Amygdala (tissue), 56 donors: ENCODE data around the gene AFF3.

ENCODE experiments used
- DNase-seq, 56 donors: peaks; one replicate each; lab custom pipeline; 2025; lab: John Stamatoyannopoulos, UW

Gene AFF3

DNA sequence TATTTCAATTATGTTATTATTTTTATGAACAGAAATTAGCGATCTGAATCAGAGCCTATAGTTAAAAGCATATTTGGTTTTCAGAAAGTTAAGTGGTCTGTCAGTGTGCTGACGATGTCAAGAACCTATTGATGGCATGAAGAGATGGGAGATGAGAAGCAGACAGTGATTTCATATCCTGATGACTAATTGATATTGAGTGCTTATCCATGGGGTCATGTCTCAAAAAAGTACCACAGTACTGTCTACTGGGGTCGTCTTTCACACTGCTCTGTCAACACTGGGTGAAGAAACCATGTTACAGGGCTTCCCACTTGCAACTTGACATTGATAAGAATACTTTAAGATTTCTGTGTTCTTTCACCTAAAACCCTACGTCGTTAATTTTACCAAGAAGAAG lies 297.1 kb downstream of the AFF3 start:
- no peak for DNase-seq

DNA sequence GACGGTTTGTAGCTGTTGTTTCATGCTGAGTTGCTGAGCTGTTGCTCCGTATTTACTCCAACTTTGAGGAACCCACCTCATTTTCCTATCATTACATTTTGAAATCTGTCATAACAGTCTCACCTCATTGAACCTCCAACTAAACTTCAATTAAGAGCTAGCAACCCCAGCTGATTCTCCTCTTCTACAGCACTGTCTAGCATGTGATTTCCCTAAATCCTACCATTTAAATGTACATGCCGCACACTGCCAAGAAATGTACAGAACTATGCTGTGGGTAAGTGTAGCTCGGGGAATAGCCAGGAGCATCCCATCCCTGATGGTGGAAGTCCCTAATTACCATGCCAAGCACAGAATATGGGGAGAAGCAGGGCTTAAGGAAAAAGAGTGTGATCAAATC lies 299.9 kb downstream of the AFF3 start:
- DNase-seq, result no peak

DNA sequence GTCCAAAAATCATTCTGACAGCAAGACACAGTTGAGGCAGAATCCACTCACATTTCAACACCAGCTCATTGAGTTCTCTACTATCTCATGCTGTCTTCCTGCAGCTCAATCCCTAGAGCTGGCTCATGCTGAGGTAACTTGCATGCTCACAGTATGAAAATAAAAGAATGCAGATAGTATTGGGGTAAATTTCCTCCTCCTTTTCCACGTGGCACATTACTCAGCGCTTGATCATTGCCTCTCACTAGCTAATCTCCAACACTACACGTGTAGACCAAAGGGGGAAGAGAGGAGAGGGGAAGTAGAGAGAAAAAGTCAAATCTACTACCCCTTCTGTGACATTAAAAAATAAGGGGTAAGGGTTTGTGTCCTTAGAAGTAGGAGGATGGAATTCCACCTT lies 300.6 kb downstream of the AFF3 start:
- DNase-seq, result no peak

DNA sequence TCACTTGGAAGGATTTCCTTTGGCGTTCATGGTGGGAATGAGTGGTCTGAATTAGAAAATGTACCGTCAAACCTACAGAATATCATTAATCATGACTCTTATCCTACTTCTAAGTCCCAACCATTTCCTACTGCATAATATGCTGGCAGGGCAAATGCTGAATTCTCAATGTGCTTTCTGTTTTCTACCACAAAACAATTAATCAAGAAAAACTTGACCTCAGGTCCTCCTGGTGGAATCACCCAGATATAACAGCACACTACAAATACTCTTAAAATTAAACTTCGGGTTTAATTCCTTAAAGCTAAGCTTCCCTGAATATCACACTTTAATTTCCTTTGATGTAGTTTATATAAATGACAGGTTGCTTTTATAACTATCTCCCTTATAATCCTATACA lies 301.6 kb downstream of the AFF3 start:
- DNase-seq, result no peak

GRCh38 chr2:99836690-99837605 lies 305.4 kb downstream of the AFF3 start:
- DNase-seq, result no peak

DNA sequence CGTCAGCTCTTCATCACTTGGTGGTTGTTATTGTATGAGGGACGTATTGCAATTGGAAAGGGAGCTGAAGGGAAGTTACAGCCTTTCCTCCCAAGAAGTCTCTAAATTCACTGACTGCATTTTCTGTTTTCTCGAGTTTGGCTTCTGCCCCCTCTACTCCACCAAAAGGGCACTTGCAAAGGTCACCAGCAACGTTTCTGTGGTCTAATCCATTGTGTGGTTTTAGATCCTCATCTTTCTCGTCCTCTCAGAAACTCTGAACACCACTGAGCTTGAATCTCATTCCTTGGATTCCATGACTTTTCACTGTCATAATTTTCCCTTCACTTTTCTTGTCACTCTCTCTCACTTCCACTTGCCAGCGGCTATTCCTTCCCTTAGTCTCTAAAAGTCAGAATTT lies 308.0 kb downstream of the AFF3 start:
- no peak for DNase-seq

GRCh38 chr2:99833586-99834201 lies 308.7 kb downstream of the AFF3 start:
- no peak for DNase-seq

GRCh38 chr2:99832926-99833325 lies 309.5 kb downstream of the AFF3 start:
- DNase-seq, result no peak

DNA sequence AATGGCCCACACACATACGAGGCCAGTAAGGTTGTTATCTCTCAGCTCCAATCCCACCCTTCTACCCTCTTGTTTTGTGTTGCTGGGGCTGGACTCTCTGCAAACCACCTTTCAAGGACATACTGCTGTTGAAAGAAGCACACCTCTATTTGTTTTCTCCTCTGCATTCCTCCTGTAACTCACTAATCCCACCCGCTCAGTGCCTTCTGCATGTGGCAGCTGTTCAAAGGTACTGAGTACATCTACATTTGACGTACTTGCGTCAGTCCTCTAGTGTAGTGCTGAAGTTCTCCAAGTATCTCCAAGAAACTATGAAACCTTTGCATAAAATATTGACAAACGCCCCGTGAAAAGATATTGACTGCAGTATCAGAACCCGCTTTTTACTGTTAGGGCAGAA lies 310.6 kb downstream of the AFF3 start:
- no peak for DNase-seq

DNA sequence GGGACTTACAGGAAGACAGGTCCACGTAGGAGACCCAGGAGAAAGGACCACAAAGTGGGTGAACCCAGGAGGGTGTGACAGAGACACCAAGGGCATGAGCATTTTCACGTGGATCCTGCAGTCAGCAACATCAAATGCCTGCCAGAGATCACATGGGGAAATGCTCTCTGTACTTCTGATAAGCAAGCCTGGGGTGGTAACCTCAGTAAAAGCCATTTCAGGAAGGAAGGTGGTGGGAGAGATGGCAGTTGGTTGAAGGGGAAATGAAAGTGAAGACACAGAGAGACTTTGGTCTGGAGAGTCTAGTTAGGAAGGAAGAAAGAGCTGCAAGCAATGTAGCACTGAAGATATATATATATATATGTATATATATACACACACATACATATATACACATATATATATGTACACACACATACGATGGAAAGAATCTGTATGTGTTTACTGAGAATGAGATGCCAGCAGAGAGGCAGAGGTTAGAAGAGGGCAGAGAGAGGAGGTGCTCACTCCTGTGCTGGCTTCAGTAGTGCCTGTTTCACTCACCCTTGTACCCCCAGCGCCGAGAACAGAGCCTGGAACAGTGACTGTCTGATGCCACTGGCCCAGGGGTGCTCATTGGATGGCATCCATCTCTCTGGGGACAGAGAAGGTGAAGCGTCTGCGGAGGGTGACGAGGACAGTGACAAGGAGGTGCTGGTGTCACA lies 314.9 kb downstream of the AFF3 start:
- peak in 9 of 56 donors; percentile 1 to 38 (median 3) for DNase-seq

GRCh38 chr2:99825630-99826029 lies 316.8 kb downstream of the AFF3 start:
- no peak for DNase-seq

DNA sequence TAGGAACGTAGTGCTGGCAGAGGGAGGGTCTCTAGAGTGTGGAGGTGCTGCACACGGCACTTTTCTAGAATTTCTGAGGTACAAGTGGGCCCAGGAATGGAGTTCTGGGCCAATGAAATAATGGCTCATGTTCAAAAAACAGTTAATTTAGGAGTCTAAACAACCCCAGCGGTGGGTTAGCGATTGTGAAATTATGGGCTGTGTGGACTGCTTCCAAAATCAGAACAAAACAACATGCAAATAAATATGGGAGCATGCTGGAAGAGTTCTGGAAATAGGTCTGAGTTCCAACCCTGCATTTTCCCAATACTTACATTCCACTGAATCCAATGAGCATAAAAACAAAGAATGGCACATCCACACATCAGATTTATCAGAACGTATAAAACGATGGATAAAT lies 317.6 kb downstream of the AFF3 start:
- DNase-seq, result no peak

DNA sequence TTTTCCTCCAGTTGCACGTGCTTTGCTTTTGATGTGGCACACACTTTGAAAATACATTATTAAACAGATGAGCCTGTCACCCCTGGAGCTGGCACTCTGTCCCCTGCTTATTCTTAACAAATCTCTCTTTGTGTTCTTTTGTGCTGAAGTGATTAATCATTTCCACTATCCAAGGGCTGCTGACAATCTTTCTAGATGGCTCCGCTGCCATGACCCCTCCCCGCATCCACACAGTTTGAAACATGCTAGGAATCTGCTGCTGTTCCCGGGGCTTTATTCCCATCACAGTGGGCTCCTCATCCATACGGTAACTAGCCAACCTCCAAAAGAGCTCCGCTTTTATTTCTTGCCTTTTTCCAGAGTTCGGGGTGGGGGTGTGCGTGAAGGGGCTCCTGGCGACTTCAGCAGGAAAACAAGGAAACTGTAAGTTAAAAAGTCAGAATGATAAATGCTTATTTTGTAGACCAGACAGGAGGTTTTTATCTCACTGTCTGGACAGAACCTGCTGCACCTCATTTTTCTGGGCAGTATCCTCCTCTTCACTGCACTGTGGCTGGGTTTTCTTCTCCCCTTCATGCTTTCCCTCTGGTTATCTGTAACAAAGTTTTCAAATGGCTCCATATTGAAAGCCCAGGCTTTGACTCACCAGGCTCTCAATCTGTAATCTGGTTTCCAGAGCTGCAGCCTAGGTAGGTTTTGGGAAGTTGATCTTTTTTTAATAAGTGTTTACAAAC lies 319.7 kb downstream of the AFF3 start:
- DNase-seq, result no peak

DNA sequence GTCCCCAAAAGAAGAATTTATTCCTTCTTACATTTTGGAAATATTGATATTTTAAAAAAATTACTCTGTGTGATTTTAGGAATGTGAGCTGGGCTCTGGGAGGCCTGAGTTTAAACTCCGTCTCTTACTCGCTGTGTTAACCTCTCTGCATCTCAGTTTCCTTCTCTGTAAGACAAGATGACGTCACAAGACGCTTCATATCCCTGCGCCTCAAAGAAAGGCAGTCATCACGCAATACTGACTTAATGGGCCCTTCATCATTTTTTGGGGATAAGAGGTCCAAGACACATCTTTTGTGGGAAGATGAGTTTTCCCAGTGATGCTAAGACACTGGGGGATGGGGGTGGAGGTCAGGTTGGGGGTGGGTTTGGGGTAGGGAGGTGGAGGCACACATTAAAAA lies 320.4 kb downstream of the AFF3 start:
- DNase-seq, result no peak

DNA sequence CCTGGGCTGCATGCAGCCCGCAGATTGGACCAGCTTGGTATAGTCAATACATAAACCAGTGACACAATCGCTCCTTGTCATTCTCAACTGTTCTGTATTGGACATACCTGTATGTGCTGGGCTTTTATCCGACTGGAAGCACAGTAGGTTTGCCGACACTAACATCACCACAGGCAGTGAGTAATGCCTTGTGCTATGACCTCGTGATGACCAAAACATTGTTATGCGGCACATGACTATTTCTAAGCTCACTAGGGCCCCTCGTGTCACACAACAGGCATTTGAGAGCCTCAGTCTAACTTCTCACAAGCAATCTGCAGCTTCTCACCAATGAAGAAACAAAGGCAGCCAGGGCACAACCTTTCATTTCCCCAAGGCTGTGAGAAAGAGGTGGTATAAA lies 320.8 kb downstream of the AFF3 start:
- DNase-seq, result no peak

DNA sequence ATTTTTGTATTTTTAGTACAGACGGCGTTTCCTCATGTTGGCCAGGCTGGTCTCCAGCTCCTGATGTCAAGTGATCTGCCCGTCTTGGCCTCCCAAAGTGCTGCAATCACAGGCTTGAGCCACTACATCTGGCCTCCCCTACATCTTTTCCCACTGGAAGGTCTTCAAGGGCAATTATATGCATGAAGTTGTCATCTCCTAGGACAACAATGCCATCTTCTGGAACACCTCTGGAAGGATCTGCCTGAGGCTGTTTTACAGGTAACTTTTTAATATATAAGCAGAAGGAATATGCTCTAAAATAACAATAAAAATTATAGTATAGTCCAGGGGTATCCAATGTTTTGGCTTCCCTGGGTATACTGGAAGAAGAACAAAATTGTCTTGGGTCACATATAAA lies 321.4 kb downstream of the AFF3 start:
- DNase-seq, result no peak

- DNase-seq, result no peak
Measured at GRCh38 chr2:99819766-99820165, 322.6 kb downstream of the AFF3 start.

GRCh38 chr2:99818842-99819241 lies 323.5 kb downstream of the AFF3 start:
- DNase-seq, result no peak

DNA sequence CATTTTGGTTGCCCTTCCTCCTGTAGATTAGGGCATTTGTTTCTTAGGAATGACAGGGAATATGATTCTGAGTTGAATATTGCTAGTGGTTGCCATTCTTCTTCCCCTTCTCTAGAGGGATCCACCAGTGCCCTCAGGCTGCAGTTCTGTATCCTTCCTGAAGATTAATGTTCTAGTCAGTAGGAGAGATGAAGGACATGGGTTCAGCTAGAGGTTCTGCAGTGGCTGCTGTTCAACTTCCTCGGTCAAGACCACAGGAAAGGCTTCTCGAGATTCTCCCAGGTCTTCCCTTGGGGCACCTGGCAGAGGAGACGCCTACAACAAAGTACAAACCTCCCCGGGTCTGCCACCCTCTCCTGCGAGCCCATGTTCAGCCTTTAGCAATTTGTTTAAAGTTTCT lies 325.5 kb downstream of the AFF3 start:
- no peak for DNase-seq

DNA sequence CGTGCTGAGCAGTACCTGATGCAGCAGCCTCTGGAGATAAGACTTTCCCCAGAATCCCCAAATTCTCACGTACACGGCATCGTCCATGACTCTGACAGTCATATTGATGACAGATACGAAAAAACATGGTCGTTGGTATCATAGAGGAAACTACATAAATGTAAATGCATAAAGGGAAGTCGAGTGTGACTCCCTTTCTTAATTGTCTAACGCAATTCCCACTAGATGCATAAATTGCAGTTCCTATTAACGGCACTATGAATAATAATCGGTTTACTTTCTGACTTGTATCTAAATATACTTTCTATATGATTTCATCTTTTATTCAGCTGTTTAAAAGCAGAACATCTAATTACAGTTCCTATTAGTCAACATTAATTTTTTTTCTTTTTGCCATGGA lies 330.0 kb downstream of the AFF3 start:
- no peak for DNase-seq

DNA sequence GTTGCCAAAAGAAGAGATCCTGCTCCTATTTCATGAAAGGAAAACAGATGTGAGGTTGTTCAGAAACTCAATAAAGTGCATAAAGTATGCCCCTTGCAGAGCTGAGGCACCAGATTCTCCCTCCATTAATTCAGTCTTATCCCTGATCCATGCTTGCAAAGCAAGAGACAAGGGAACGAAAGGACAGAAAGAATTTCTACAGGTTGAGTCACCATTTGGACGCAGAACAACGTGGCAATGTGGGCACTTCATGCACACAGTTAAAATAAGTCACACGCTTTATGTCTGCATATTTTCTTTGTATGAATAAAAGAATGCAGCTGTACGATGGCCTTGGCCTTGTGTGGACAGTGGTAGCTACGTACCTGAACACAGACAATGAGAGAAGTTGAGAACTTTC lies 330.8 kb downstream of the AFF3 start:
- DNase-seq, result no peak
